ENCODE measurements around the gene ZNF276.

Gene ZNF276

GRCh38 chr16:89748921-89749320 lies 27.6 kb downstream of the ZNF276 start:
- TF ChIP-seq ZFX (IDR thresholded peaks at IDR 0.05; ENCODE audit: borderline replicate concordance) = no peak
- TF ChIP-seq, protein P1, sequence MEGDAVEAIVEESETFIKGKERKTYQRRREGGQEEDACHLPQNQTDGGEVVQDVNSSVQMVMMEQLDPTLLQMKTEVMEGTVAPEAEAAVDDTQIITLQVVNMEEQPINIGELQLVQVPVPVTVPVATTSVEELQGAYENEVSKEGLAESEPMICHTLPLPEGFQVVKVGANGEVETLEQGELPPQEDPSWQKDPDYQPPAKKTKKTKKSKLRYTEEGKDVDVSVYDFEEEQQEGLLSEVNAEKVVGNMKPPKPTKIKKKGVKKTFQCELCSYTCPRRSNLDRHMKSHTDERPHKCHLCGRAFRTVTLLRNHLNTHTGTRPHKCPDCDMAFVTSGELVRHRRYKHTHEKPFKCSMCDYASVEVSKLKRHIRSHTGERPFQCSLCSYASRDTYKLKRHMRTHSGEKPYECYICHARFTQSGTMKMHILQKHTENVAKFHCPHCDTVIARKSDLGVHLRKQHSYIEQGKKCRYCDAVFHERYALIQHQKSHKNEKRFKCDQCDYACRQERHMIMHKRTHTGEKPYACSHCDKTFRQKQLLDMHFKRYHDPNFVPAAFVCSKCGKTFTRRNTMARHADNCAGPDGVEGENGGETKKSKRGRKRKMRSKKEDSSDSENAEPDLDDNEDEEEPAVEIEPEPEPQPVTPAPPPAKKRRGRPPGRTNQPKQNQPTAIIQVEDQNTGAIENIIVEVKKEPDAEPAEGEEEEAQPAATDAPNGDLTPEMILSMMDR (IDR thresholded peaks at IDR 0.05) = no peak
- no peak overlapping the region for H3K27ac ChIP-seq

DNA sequence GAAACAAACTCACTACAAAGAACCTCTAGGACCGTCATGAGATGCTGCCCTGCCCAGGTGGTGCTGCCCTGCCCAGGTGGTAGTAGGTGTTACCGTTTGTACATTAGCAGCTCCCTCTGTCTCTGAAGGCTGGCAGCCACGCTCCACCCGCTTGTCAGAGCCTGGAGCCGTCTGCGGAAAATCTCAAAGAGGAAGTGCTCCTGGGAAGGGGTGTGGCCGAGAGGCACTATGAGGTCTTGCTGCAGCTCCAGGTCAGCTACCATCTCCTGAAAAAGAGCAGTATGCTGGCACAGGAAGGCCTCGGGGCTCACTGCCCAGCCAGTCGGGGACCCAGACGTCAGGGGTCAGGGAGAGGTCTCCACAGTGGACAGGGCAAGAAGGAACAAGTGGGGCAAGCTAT lies 28.3 kb downstream of the ZNF276 start:
- H3K27ac ChIP-seq = no peak overlapping the region
- TF ChIP-seq, protein P1 (IDR thresholded peaks at IDR 0.05) = no peak
- no peak for TF ChIP-seq ZFX (IDR thresholded peaks at IDR 0.05; ENCODE audit: borderline replicate concordance)

DNA sequence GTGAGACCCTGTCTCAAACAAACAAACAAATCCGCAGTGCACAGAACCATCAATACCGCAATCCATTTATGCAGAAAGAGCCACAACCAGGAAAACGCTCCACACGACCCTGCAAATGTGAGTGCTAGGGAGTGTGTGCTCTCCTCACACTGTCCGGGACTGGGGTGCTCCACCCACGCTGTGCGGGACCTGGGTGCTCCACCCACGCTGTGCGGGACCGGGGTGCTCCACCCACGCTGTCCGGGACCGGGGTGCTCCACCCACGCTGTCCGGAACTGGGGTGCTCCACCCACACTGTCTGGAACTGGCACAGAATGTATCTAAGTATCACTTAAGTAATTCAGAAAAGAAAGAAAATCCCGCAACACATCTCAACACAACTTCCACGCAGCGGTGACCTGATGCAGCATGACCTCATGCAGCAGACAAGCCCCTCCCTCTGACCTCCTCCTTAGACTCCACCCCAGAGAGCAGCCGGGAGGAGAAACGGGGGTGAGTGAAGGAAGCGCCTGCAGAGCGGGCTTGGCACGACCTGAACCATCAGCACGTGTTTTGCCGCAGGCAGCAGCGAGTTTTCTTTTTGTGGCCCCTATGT lies 38.5 kb downstream of the ZNF276 start:
- no peak overlapping the region for H3K27ac ChIP-seq
- TF ChIP-seq, protein P1 (IDR thresholded peaks at IDR 0.05) = no peak
- TF ChIP-seq ZFX (IDR thresholded peaks at IDR 0.05; ENCODE audit: borderline replicate concordance) = no peak

DNA sequence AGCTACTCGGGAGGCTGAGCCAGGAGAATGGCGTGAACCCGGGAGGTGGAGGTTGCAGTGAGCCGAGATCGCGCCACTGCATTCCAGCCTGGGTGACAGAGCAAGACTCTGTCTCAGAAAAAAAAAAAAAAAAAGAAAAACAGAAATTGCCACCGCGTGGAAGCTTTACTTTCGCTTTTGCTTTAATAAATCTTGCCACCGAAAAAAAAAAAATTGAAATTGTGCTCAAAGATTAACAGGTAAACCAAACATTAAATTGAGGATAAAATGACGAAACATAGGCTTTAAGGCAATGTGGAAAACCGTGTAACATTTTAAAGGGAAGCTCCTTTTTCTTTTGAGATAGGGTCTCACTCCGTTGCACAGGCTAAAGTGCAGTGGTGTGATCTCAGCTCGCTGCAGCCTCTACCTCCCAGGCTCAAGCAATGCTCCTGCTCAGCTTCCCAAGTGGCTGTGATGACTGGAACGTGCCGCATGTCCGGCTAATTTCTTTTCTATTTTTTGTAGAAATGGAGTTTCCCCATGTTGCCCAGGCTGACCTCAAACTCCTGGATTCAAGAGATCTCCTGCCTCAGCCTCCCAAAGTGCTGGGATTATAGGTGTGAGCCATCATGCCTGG lies 40.1 kb downstream of the ZNF276 start:
- no peak overlapping the region for H3K27ac ChIP-seq
- TF ChIP-seq, protein P1 (IDR thresholded peaks at IDR 0.05) = no peak
- no peak for TF ChIP-seq ZFX (IDR thresholded peaks at IDR 0.05; ENCODE audit: borderline replicate concordance)

DNA sequence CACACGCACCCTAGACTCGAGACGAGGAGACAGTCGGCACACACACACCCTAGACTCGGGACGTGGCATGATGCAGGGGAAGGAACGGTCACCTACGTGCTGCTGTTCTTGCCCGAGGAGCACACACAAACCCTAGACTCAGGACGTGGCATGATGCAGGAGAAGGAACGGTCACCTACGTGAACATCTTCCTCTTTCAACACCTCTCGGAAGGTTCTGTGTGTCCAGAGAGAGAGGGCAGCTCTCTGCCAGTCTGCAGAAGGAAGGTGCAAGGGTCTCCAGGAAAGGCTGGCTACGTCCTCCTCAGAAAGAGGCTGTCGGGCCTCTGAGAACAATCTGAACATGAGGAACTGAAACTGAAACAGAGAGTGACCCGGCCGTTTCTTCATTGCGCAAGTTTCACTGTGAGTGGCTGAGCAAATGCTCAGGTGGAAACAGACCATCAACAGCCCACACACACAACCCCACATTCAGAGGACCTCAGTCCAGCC lies 43.4 kb downstream of the ZNF276 start:
- no peak overlapping the region for H3K27ac ChIP-seq
- TF ChIP-seq, protein P1 (IDR thresholded peaks at IDR 0.05) = no peak

DNA sequence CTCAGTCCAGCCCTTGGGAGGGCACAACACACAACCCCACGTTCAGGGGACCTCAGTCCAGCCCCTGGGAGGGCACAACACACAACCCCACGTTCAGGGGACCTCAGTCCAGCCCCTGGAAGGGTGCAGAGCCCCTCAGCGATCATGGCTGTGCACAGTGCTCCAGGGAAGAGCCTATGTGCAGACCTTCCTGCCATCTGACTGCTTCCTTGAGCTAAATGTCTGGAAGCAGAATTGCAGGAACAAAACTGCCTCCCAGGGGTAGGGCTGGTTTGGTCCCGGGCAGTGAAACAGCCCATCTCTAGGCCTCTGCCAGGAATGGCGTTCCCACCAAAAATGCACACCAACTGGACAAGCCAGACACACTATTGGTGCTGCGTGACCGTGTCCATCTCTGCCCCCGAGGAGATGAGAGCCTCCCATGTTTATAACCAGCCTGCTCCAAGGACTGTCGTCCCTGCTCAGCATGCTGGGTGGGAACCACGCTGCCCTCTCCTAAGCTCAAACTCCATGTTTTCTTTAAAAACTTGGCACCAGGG lies 44.0 kb downstream of the ZNF276 start:
- TF ChIP-seq, protein P1 (IDR thresholded peaks at IDR 0.05) = no peak
- no peak for TF ChIP-seq ZFX (IDR thresholded peaks at IDR 0.05; ENCODE audit: borderline replicate concordance)
- no peak overlapping the region for H3K27ac ChIP-seq

- TF ChIP-seq ZFX (IDR thresholded peaks at IDR 0.05; ENCODE audit: borderline replicate concordance) = no peak
- TF ChIP-seq, protein P1 (IDR thresholded peaks at IDR 0.05) = no peak
- H3K27ac ChIP-seq = no peak overlapping the region
These were observed 49.0 kb downstream of the ZNF276 start for GRCh38 chr16:89770367-89770766.
